ENCODE results near the gene KRTAP19-4.

KRTAP19-4 gene

DNA sequence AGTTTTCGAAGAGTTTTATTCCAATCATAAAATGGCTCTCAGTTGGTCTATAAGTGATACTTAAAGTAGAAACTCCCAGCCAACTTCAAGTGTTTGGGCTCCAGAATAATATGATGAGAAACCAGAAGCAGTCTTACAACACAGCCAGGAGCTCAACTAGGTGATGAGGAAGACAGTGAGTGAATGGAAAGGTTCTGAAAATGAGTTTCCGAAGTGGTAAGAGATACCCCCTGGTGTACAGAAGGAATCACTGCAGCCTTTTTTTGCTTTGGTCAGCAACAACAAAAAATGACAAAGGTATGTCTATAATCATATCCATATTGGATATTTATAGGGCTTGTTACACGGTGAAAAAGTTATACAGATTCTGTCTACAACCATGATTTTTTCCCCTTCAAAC lies 33.3 kb downstream of the KRTAP19-4 start:
- TF ChIP-seq GATA1 (IDR thresholded peaks at IDR 0.05; ENCODE audit: low read depth, low read length) (no peak), POLR2A (IDR thresholded peaks at IDR 0.05; ENCODE audit: low read length) (no peak)

DNA sequence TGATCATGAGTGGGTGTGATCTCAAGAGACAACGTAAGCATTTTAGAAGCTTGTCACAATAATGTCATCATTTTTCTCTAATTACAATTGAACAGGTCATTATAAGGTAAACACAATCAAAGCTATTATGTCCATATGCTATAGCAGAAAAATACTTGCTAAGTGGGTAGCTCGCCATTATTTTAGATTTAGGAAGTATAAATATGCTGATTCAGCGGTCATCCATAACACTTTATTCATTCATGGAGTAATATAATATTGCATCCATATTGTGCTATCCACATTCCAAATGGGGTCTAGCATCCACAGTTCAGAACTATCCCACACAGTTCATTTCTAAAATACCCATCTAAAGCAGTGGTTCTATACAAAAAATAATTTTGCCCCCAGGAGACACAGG lies 48.5 kb downstream of the KRTAP19-4 start:
- no peak for DNase-seq
- TF ChIP-seq GATA1 (IDR thresholded peaks at IDR 0.05; ENCODE audit: low read depth, low read length) (no peak), POLR2A (IDR thresholded peaks at IDR 0.05; ENCODE audit: low read length) (no peak)

More for the DNA sequence above, 33.3 kb downstream of the KRTAP19-4 start:
- DNase-seq: peak in 1 of 2 experiments; percentile 22

DNA sequence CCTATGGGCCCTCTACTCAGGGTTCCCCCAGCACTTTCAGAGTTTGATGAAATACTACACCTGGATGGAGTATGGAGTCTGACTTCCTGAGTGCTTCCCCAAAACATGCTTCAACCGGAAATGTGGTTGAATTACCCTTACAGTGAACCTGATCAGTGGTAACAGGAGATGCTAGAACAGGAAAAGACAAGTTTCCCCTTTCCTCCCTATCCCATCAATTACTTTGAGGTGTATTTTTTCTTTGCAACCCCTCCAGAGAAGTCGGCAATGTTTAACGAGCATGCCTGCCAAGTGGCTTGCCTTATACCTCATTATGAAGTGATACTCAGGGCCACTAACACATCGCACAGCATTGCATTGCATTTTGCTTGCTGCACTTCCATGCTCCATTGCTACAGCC lies 49.9 kb downstream of the KRTAP19-4 start:
- no peak for DNase-seq
- no peak for TF ChIP-seq GATA1 (IDR thresholded peaks at IDR 0.05; ENCODE audit: low read depth, low read length)
- TF ChIP-seq POLR2A (IDR thresholded peaks at IDR 0.05; ENCODE audit: low read length): no peak
